Measurements from ENCODE around the gene CHST6. TPM values are rescaled to one million over a fixed set of nuclear protein-coding genes. Genes with fewer than 3 reads are reported as not detected.

The CHST6 gene
- total and polyA plus RNA-seq, 2 of the 8 experiments (the other 6 are each of a cell fraction or from before 2014, with no cell fraction given), result 18.2 to 25.4 TPM

DNA sequence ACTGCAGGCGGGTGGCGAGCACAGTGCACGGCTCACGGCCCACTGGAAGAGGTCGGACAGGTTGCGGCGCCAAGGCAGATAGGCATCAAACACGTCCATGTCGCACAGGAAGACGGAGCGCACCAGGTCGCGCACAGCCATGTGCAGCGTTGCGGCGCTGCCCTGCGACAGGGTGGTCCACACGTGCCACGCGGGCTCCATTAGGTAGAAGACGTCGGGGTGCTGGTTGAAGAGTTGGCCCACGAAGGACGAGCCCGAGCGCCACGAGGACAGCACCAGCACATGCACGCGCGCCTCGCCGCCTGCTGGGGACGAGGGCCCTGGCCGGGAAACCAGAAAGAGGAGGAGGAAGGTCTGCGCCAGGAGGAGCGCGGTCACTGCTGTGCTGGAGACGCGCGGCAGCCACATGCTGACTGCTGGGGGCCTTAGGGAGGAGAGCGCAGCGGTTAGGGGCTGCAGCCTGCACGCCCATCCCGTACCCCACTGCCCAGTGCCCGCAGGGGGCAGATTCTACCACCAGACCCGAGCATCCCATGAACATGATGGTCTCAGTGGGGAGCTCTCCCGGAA lies 15.7 kb downstream of the CHST6 start:
- H3K56ac ChIP-seq (replicated peaks; ENCODE audit: insufficient read length, low read depth, low read length), result no peak overlapping the region
- no peaks in the 10 kb centered on the region for H3K9me3 ChIP-seq (ENCODE audit: insufficient read depth in 2 of 2, low read depth in 1 of 2, low read length in 1 of 2)
- H3K4me3 ChIP-seq (ENCODE audit: extremely low read depth in 1 of 4, insufficient read depth in 2 of 4, low read depth in 3 of 4, low read length in 4 of 4), result no peak overlapping the region
- H3K18ac ChIP-seq (ENCODE audit: extremely low read depth, low read length), result no peak overlapping the region
- ChIA-PET POLR2A (ENCODE audit: partially characterized antibody) (no interaction called here), CTCF (ENCODE audit: partially characterized antibody) (no interaction called here)
- H3K79me1 ChIP-seq (ENCODE audit: low read depth, low read length), result no peaks in the 10 kb centered on the region
- no peak overlapping the region for H3K27ac ChIP-seq (ENCODE audit: low read depth, low read length)
- FAIRE-seq (no peak), DNase-seq (ENCODE audit: low read depth in 1 of 2, low spot score in 2 of 2) (no peak)
- H4K8ac ChIP-seq (ENCODE audit: extremely low read depth, insufficient read depth, low read length), result no peak overlapping the region; the same call in 1 of the 2 replicates
- no peak overlapping the region for H3K4ac ChIP-seq (replicated peaks; ENCODE audit: insufficient read length, low read depth, low read length)
- H3K4me2 ChIP-seq (ENCODE audit: insufficient read depth in 1 of 2, low read depth in 2 of 2, low read length in 2 of 2), result no peak overlapping the region
- no peaks in the 10 kb centered on the region for H3K79me2 ChIP-seq (ENCODE audit: control insufficient read depth in 1 of 2, insufficient read depth in 2 of 2, low read length in 2 of 2)
- no peak for TF ChIP-seq JUND (IDR thresholded peaks at IDR 0.05; ENCODE audit: low read length)
- TF ChIP-seq RXRA (IDR thresholded peaks at IDR 0.05; ENCODE audit: insufficient read depth, low read depth, low read length), result no peak
- TF ChIP-seq BACH1 (IDR thresholded peaks at IDR 0.05; ENCODE audit: low read length), result no peak
- TF ChIP-seq, protein P1, sequence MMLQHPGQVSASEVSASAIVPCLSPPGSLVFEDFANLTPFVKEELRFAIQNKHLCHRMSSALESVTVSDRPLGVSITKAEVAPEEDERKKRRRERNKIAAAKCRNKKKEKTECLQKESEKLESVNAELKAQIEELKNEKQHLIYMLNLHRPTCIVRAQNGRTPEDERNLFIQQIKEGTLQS (IDR thresholded peaks at IDR 0.05; ENCODE audit: insufficient read depth, low read depth, low read length), result no peak
- no peak for TF ChIP-seq SAP30 (IDR thresholded peaks at IDR 0.05; ENCODE audit: insufficient read depth, insufficient replicate concordance, low read length)
- TF ChIP-seq, protein P2, sequence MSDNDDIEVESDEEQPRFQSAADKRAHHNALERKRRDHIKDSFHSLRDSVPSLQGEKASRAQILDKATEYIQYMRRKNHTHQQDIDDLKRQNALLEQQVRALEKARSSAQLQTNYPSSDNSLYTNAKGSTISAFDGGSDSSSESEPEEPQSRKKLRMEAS (IDR thresholded peaks at IDR 0.05), result no peak
- TF ChIP-seq KDM4A (IDR thresholded peaks at IDR 0.05; ENCODE audit: low read depth, low read length, severe bottlenecking), result no peak
- TF ChIP-seq CTBP2 (IDR thresholded peaks at IDR 0.05; ENCODE audit: borderline replicate concordance, insufficient read depth, insufficient read length, low read length), result no peak
- TF ChIP-seq, protein P3, sequence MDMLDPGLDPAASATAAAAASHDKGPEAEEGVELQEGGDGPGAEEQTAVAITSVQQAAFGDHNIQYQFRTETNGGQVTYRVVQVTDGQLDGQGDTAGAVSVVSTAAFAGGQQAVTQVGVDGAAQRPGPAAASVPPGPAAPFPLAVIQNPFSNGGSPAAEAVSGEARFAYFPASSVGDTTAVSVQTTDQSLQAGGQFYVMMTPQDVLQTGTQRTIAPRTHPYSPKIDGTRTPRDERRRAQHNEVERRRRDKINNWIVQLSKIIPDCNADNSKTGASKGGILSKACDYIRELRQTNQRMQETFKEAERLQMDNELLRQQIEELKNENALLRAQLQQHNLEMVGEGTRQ (IDR thresholded peaks at IDR 0.05; ENCODE audit: low read length), result no peak
- H2BK120ac ChIP-seq (replicated peaks; ENCODE audit: low read depth, low read length), result no peak overlapping the region
- H2BK5ac ChIP-seq (ENCODE audit: low read depth, low read length), result no peak overlapping the region
- peaks cover 0 to 2% of the 10 kb centered on the region in 2 experiments for H4K20me1 ChIP-seq (replicated peaks in 1 of 2; ENCODE audit: control insufficient read depth in 1 of 2, insufficient read depth in 2 of 2, low read length in 2 of 2)
- H2BK15ac ChIP-seq (ENCODE audit: low read length), result no peak overlapping the region
- no peak overlapping the region for H2BK12ac ChIP-seq (ENCODE audit: low read depth, low read length)
- H2BK20ac ChIP-seq (ENCODE audit: low read length), result no peak overlapping the region
- H3K9ac ChIP-seq (replicated peaks in 1 of 4; ENCODE audit: extremely low read depth in 1 of 4, low read depth in 3 of 4, low read length in 3 of 4), result no peak overlapping the region
- no peak overlapping the region for H3K14ac ChIP-seq (ENCODE audit: insufficient read length)
- no peak overlapping the region for H4K5ac ChIP-seq (ENCODE audit: insufficient read length, low read depth, low read length)
- H2AFZ ChIP-seq (ENCODE audit: low read length), result no peak overlapping the region
- H3K27me3 ChIP-seq (replicated peaks in 1 of 4; ENCODE audit: control insufficient read depth in 3 of 4, extremely low read depth in 1 of 4, insufficient read depth in 3 of 4, low read length in 3 of 4), result no peaks in the 10 kb centered on the region
- H3K4me1 ChIP-seq (replicated peaks in 1 of 4; ENCODE audit: control insufficient read depth in 3 of 4, insufficient read depth in 4 of 4, low read length in 3 of 4), result no peaks in the 10 kb centered on the region
- 98% methylated on average over 37 of the region's 47 CpGs; no CpG with 5 or more reads in 1 of the 2 experiments for WGBS, 2 experiments (ENCODE audit: extremely low coverage in 1 of 2, insufficient coverage in 1 of 2, insufficient read length in 1 of 2, insufficient replicate concordance in 2 of 2, low coverage in 1 of 2, low lambda C conversion rate in 2 of 2, missing lambda C conversion rate in 1 of 2)
- no peak overlapping the region for H4K91ac ChIP-seq (replicated peaks; ENCODE audit: insufficient read length, low read length)
- H2AK5ac ChIP-seq (ENCODE audit: low read depth, low read length), result no peak overlapping the region
- H3K36me3 ChIP-seq (ENCODE audit: control insufficient read depth in 2 of 4, insufficient read depth in 4 of 4, low read length in 3 of 4), result peaks cover 0 to 17% (median 9%) of the 10 kb centered on the region in 4 experiments; a peak in 7 of 8 replicates
- H3K23ac ChIP-seq (ENCODE audit: insufficient read length), result no peak overlapping the region
- H3K23me2 ChIP-seq (ENCODE audit: low read depth, low read length), result no peaks in the 10 kb centered on the region
